GM12878 (cell line): ENCODE measurements around the gene CIDEA.
A peak's percentile ranks its signal among the peaks of the same experiment; 100 is the strongest.

Experiments used
- CHD2 ChIP-seq: IDR thresholded peaks from 2 replicates; pipeline ENCODE4 v1.6.1; 2011; ENCODE audit warnings: low read depth, low read length, improper control_type of control experiment, borderline replicate concordance
- MXI1 ChIP-seq: fragments of 150-350 bp; IDR thresholded peaks from 2 replicates; pipeline ENCODE4 v1.6.1; 2011; ENCODE audit warnings: low read depth, mild to moderate bottlenecking, inconsistent platforms, low read length, improper control_type of control experiment
- MYC ChIP-seq: IDR thresholded peaks from 2 replicates; pipeline ENCODE4 v1.6.1; 2011; ENCODE audit warnings: mild to moderate bottlenecking, low read length, moderate library complexity, inconsistent platforms; ENCODE audit not compliant: insufficient read depth, insufficient replicate concordance, insufficient read length, severe bottlenecking
- NRF1 ChIP-seq: conservative IDR thresholded peaks from 2 replicates; pipeline ENCODE4 v1.6.1; 2011; ENCODE audit warnings: mild to moderate bottlenecking, low read depth, low read length, improper control_type of control experiment
- POU2F2 ChIP-seq: IDR thresholded peaks from 3 replicates; pipeline ENCODE4 v1.6.1; 2011; ENCODE audit warnings: low read depth, mild to moderate bottlenecking, low read length, borderline replicate concordance
- SIN3A ChIP-seq: IDR thresholded peaks from 2 replicates; pipeline ENCODE4 v1.6.1; 2012; ENCODE audit warnings: low read depth, low read length, improper control_type of control experiment
- SIX5 ChIP-seq: IDR thresholded peaks from 2 replicates; pipeline ENCODE4 v1.6.1; 2011; ENCODE audit warnings: mild to moderate bottlenecking, low read depth, low read length, moderate library complexity; ENCODE audit not compliant: severe bottlenecking
- TF ChIP-seq, protein P1 (sequence below), 3 experiments: IDR thresholded peaks in 2 of 3; conservative IDR thresholded peaks in 1 of 3; 2 replicates each; pipeline ENCODE4 v1.5.1; 2011; ENCODE audit warnings: low read depth in 3 of 3, low read length in 3 of 3, mild to moderate bottlenecking in 3 of 3, control low read depth in 2 of 3, moderate library complexity in 2 of 3, inconsistent platforms in 1 of 3, mixed read lengths in 1 of 3; ENCODE audit not compliant: control insufficient read depth in 2 of 3, insufficient read depth in 1 of 3; ENCODE audit errors: extremely low read depth in 1 of 3

DNA sequence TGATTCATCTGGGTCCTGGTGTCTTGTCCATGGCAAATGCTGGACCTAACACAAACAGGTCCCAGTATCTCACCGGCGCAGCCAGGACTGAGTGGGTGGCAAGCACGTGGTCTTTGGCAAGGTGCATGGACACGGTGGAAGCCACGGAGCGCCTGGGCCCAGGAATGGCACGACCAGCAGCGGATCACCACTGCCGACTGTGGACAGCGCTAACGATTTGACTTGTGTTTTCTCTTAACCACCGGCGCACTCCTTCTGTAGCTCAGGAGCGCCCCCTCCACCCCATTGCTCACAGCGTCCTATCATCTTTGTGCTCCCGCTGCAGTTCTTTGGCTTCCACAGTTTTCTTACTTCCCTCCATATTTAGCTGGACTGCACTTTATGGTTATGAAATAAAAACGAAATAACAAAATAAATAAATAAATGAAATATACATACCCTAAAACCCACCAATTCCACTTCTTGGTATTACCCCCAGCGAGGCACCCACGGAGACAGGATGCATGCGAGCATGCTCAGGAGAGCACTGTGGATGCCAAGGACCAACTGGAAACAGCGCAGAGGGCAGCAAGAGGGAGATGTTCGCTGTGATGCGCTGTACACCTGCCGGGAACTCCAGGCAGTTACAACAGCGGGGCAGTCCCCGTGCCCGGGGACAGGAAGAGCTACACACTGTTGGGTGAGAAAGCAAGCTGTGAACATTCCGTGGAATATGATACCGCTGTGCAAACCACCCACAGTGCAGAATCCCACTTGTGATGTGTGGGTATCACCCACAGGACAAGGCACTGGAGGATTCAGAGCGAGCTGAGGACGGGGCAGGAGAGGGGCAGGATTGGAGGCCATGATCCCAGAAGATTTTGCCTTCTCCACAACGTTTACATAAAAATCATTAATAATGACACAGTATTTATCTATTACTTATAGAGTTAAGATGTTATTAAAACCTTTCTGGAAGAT is 7.0 kb upstream of the CIDEA start:
- TF ChIP-seq, protein P1, sequence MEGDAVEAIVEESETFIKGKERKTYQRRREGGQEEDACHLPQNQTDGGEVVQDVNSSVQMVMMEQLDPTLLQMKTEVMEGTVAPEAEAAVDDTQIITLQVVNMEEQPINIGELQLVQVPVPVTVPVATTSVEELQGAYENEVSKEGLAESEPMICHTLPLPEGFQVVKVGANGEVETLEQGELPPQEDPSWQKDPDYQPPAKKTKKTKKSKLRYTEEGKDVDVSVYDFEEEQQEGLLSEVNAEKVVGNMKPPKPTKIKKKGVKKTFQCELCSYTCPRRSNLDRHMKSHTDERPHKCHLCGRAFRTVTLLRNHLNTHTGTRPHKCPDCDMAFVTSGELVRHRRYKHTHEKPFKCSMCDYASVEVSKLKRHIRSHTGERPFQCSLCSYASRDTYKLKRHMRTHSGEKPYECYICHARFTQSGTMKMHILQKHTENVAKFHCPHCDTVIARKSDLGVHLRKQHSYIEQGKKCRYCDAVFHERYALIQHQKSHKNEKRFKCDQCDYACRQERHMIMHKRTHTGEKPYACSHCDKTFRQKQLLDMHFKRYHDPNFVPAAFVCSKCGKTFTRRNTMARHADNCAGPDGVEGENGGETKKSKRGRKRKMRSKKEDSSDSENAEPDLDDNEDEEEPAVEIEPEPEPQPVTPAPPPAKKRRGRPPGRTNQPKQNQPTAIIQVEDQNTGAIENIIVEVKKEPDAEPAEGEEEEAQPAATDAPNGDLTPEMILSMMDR (IDR thresholded peaks at IDR 0.05 in 2 of 3, conservative IDR thresholded peaks at IDR 0.05 in 1 of 3; ENCODE audit: control insufficient read depth in 2 of 3, extremely low read depth in 1 of 3, insufficient read depth in 1 of 3, low read depth in 3 of 3, low read length in 3 of 3), result peak; percentile 17 to 38 (median 26); a peak in 3 of 6 replicates
- TF ChIP-seq SIX5, result no peak
- no peak for TF ChIP-seq CHD2
- no peak for TF ChIP-seq MYC
- TF ChIP-seq SIN3A, result no peak
- no peak for TF ChIP-seq MXI1
- TF ChIP-seq POU2F2, result no peak
- no peak for TF ChIP-seq NRF1
